ENCODE measurements around the gene PAM16.

PAM16 gene

DNA sequence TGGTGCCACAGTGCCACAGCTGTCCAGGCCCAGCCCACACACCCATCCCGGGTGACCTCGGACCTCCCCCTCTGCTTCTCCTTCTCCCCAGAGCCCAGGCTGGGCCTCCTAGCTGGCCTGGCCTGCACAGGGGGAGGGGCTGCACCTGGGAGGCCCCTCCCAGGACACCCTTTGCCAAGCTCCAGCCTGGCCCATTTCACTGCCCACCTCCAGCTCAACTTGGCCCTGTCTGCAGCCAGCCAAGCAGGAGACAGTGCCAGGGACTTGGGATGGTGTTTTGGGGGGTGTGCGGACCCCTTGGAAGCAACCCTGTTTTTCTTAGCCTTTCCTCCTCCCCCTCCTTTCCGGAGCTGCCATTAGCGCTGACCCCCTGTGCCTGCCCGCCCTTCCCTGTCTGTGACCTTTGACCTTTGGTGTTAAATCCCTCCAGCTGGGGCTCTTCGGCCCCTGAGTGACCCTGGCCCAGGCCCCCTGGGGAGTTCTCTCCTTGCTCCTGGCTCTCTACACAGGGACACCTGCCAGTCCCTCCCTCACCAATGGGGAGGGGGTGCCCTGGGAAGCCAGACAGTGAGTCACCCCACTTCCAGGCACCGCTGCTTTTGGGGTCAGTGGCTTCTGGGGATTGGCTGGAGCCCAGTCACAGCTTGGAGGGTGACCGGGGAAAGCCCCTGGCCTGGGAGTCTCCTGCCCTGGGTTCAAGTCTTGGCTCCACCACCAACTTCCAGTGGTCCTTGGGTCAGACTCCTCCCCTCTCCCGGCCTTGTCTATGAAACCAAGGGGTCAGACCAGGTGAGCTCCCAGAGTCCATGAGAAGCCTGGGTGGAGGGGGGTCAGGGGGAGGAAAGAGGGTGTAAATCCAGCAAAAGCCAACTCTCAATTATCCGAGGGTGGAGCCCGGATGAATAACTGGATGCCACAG lies 33.3 kb downstream of the PAM16 start:
- no peak for DNase-seq

DNA sequence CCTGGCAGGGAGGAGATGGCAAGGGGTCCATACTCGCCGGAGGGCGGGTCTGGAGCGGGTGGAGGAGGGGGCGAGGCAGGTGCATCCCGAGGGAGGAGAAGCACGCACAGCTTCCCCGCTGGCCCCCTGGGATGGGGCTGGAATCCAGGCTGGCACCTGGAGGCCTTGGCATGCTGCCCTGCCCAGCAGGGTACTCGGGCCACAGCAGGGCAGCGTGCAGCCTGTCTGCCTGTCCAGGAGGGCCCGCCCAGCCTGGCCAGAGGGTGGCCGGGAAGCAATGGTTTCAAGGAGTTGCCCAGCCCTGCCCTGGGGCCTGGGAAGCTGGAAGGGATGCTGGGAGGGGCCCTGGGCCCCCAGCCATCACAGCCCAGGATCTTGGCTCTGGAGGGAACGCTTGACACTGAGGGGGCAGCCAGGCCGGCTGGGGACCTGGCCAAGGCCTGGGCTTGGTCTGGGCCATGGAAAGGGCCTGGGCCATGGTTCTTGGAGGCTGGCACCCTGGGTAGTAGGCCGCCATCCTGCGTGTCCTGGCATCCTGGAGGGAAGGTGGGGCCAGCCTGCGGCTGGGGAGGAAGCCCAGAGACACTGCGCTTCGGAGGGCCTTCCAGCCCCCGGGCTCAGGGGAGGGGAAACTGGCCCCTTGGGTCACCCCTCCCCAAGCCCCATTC lies 34.1 kb downstream of the PAM16 start:
- DNase-seq = no peak

DNA sequence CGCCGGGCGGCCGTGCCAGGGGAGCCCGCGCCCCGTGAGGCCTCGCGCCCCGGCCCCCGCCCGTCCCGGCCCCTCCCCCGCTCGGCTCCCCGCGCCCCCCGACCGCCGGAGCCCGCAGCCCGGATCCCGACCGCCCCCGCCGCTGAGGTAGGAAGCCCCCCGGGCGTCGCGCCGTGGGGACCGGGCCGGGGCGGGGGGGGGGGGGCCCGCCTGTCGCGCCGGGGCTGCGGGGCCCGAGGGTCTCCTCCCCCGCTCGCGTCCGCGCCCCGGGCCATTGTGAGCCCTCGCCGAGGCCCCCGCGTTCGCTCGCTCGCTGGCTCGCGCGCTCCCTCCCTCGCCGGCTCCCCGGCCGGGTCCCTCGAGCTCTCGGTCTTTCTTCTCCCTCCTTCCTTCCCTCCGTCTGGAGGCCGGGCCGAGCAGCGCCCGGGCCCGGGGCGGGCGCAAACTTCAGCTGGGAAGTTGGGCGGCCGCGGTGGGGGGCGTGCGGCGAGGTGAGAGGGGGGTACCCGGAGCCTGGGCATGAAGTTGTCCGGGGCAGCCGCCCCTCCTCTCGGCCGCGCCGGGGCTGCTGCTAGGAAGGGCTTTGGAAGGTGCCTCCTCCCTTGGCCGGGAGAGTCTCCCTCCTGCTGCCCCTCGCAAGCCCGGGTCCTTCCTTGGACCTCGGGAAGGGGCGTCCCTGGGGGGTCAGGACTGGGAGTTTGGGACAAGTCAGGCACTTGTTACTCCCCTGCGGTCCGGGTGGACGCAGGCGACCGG lies 34.8 kb downstream of the PAM16 start:
- no peak for DNase-seq

DNA sequence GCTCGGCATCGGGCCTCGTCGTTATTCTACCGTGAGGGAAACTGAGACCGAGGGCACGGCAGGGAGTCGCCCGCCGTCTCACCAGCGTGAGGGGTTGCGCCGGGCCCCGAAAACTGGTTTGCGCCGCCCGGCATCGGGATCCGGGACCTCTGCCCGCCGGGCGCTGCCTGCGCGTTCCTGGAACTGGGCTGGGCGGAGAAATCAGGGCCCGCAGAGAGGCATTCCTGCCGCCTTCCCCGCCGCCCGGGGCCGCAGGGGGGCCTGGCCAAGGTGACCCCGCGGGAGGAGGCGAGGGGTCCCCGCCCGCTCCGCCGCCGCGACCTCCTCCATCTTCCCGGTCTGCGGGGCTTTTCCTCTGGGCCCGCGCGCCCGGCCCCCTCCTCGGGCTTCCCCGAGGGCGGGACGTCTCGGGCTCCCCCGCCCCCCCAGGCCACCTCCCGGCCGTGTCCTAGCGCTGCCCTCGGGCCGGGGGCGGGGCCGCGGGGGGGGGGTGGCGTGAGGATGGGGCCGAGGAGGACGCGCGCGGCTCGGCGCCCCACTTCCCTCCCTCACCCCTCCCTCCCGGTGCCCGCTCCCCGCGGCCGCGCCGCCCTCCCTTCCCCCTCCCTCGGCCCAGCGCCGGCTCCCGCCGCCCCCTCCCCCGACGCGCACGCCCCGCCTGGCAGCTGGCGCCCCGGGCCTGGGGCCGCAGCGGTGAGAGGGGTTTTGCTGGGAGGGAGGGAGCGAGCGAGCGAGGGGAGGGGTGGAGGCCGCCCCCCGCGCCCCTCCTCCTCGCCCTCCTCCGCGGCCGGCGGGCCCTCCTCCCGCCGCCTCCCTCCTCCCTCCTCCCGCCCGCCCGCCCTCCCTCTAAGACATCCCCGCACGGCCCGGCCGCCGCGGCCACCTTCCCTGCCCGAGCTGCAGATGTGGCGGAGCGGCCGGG lies 35.7 kb downstream of the PAM16 start, which contains the start of gene GLIS2:
GLIS2 (plus strand) TSS at position 882 of the 922 bp plus-strand sequence. CDS start 16,214 bp downstream, outside the sequence.
- no peak for DNase-seq

DNA sequence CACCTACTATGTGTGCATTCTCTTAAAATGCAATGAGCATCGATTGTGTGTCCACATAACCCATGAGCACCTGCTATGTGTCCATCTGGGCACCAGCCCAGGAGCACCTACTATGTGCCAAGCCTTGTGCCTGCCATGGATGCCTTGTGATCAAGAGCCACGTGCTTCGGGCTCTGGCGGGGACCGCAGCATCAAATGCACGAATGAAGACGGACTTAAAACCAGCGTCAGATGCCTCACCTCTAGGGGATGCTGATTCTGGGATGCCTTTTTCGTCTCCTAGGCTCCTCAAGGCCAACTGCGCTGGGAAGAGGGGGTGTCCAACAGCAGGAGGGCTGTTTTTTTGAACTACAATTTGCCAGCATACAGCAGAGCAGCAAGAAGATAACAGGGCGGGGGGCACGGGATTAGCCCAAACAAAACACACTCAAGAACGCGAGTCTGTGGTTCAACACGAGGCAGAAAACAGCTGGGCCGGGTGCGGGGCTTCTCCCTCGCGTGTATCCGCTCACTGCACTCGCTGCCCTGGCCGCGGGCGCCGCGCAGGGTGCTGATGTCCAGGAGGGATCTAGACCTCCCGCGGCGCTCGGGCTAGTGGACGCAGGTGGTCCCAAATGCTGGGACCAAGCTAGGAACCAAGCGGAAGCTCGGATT lies 36.5 kb downstream of the PAM16 start:
- peak; percentile 26 for DNase-seq

- DNase-seq = no peak
These were observed 37.3 kb downstream of the PAM16 start for GRCh38 chr16:4313563-4314531.

GRCh38 chr16:4309833-4310266 lies 41.3 kb downstream of the PAM16 start:
- no peak for DNase-seq

DNA sequence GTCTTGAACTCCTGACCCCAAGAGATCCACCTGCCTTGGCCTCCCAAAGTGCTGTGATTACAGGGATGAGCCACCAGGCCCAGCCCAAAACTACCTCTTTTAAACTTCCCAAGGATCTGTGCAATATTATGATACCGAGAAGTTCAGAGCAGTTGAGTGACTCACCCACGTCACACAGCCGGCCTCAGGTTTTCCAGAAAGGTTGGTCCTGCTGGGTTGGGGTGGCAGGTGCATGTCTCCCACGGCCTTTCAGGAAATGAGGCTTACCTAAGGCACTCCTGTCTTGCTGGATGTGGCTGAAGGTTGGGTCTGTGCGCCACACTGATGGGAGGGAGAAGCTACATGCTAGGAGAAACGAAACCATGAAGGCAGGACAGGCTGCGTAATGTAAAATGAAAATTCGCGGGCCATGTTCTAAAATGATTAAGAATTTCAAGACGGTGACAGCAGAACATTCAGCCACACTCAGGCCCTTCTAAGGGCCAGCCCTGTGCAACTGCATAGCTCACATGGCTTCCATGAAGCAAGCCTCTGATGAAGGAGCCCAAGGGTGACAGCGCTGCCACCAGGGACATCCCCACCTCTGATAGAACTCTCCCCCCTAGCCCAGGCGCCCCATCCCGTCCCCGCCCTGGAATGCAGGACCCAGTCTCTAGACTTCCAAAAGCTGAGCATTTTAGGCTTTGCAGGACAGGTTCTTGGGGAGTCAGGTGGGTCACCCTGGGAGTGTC lies 41.9 kb downstream of the PAM16 start:
- no peak for DNase-seq

GRCh38 chr16:4307215-4308037 lies 43.7 kb downstream of the PAM16 start:
- peak; percentile 89 for DNase-seq

DNA sequence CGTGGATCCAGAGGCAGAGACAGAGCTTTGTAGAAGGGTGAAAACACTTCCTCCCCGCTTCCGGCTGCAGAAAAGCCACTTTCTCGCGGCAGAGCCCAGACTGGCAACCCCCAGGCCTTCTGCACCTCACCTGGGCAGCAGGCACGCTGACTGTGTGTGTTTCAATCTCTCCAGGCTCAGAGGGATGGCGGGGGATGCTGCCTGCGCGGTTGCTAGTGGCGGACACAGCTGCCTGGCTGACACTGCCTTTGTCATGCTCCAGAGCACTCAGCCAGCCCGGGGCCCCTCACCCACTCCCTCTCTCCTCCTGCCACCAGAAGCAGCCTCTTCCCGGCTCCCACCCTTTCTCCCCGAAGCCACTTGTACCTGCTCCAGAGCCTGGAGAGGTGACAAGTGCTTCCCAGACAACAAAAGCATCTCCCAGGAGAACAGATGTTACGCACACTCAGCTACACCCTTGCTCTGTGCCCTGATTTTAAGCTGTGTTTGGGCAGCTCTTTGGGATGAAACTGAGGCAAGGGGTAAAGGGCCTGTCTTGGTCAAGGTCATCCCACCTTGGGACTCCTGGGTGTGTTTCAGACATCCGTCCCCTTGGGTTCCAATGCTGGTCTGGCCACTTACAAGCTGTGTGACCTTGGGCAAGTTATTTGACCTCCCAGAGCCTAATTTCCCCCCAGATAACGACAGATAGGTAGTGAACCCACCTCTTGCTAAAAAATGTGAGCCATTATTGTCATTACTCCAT lies 44.5 kb downstream of the PAM16 start:
- no peak for DNase-seq

DNA sequence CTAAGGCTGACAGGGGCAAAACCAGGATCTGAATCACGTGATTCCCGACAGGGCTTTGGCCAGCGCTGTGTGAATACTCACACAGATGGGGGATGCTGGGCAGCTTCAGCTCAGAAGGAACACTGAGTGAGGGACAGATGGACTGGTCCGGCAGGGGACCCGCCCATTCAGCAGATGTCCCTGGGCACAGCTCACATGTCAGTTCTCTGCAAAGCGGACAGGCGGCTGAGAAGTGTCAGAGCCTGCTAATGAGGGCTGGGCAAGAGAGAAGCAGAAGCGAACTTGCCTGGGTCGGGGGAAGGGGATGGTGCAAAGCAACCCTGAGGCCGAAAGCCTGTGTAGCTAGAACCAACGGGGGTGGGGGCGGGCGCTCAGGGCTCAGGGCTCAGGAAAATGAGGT lies 47.1 kb downstream of the PAM16 start:
- no peak for DNase-seq

GRCh38 chr16:4301968-4302367 lies 49.2 kb downstream of the PAM16 start:
- no peak for DNase-seq

- no peak for DNase-seq
These were observed 49.9 kb downstream of the PAM16 start for GRCh38 chr16:4301177-4301576.

DNA sequence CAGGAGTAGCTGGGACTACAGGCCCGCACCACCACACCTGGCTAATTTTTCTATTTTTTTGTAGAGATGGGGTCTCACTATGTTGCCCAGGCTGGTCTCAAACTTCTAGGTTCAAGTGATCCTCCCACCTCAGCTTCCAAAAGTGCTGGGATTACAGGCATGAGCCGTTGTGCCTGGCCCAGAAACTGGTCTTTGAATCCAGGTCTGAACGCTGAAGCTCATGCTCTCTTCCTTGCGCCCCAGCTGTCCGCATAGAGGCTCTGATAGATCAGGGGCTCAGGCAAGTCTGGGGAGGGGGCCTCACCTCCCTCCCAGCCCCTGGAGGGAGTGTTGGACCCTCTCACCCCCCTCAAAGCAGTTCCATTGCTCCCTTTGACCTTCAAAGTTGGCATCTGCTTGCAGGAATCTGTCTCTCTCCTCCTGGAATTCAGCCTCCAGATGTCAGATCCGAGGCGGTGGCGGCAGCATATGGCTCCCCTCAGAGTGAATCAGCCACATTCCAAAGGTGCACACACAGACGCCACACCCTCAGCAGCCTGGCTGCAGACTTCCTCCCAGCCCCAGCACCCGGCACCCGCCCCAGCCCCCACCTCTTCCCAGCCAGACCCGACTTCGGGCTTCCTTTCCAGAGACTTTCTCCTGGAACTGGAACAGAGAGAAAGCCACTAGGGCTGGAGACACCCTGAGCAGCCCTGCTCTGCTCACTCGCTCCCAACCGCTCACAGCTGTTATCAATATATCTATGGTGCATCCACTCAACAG lies 52.2 kb downstream of the PAM16 start:
- DNase-seq = no peak

DNA sequence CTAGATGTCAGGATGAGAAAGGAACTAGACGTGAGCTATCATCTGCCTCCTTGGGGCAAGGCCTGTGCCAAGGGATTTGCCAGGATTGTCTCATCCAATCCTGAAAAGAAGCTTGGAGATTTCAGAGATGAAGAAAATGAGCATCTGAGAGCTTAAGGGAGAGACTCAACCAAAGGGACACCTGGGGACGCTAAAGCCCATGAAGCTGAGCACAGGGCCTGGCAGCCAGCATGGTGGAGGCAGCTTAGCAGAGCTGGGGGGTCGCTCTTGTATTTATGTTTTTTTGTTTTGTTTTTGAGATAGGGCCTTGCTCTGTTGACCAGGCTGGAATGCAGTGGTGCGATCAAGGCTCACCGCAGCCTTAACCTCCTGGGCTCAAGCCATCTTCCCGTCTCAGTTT lies 53.6 kb downstream of the PAM16 start:
- no peak for DNase-seq

DNA sequence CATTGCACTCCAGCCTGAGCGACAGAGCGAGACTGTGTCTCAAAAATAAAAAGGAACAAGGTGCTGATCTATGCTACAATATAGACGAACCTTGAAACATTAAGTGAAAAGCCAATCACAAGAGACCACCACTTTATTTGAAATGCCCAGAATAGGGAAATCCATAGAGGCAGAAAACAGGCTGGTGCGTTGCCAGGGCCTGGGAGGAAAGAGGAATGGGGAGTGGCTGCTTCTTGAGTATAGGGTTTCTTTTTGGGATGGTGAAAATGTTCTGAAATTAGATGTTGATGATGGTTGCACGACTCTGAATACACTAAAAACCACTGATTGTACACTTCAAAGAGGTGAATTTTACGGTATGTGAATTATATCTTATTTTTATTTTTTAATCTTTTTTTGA lies 55.5 kb downstream of the PAM16 start:
- DNase-seq = no peak

GRCh38 chr16:4293822-4294457 lies 57.2 kb downstream of the PAM16 start:
- DNase-seq = no peak
